ENCODE measurements around the gene KCP.

The KCP gene

GRCh38 chr7:128908750-128909624 lies 1.5 kb downstream of the KCP start:
- FAIRE-seq = no peak

DNA sequence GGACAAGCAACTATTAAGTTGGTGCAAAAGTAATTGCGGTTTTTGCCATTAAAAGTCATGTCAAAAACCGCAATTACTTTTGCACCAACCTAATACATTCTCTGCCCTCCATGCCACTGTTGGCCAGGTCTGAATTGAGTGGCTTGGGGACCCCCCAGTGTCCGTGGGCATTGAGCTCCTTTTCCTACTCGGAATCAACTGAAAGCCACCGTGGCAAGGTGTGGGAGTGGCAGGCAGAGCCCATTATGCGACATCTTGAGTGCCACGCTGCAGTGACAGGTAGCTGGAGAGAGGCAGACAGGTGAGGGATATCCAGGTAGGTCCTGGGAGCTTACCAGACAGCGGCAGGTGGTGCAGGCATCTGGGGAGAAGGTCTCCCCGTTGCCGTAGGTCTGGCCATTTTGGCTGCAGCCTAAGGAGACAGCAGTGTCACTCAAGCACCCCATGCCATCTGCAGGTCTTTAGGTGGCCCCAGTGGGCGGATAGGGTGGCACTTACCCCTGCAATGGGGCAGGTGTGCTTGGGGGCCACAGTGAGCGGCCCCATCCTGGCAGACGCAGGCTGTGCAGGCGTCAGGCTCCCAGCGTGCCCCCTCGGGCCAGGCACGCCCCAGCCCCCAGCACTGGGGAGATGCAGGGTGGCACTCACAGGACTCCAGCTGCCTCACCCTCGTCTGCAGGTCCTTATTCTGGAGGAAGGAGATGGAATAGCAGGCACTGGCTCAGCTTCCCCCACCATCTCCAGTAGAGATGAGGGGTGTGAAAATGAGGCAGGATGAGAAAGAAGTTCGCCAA lies 3.5 kb downstream of the KCP start:
- FAIRE-seq (no peak), DNase-seq (ENCODE audit: insufficient read length, low spot score) (no peak)

More at GRCh38 chr7:128908750-128909624, 1.5 kb downstream of the KCP start:
- no peak for DNase-seq (ENCODE audit: insufficient read length, low spot score)

DNA sequence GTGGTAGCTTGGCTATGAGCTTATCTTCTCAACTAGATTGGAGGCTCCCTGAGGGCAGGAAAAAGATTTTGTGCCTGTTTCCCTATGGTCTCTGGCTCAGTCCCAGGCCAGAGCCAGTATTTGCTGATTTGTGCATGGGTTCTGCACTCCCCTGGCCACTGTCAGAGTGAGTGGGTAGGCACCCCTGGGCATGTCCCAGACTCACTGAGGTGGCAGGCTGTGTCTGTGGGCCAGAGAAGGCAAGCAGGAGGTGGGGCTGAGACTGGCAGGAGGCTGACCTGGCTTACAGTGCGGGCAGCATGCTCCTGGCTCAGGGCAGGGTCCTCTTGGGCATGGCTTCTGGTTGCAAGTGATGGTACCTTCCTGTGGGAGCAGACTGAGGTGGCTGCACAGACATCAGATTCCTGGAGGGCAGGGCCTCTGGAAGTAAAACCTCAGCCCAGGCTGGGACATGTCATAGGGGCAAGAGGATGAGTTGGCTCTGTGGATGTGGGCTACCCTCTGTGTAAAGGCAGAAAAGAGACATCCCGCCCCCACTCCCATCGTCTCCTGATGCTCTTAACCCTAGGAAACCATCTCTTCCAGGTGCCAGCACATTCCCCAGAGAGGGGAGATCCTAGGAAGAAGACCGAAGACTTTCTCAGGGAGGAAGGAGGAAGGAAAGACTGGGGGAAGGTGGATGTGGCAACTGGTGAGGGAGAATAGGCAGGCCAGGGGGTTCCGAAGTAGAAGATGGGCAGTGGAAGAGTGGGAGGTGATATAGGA lies 4.3 kb downstream of the KCP start:
- FAIRE-seq (no peak), DNase-seq (ENCODE audit: insufficient read length, low spot score) (no peak)

DNA sequence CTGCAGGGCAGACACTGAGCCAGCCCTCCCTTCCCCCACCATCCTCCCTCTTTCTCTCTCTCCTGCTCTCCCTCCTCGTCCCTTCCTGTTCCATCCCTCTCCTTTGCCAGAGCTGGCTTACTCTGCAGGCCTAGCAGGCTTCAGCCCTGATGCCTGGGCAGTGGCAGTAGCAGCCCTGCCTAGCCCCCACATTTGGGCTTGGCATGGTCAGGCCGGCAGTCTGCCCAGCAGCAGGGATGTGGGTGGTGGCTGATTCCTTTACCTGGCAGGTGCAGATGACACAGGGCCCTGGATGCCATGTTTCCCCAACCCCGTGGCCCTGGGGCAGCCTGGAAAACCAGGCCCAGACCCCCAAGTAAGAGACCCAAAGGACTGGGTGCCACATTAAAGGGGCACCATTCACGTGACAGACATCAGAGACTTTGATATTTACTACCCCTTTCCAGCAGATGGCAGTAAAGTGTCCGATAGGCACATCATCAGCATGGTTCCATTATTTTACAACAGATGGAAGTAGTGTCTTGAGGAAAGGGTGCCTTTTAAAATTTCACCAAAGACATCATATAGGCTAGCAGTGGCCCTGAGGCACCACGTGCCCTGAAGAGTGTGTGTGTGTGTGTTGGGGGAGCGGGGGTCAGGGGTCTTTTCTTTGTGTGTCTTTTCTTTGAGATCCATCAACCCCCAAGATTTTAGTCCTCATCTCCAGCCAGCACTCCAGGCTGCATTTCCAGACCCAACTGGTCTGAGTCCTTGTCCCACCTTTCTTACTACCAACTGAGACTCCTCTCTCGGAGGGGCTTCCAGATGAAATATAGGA lies 5.9 kb downstream of the KCP start:
- DNase-seq (ENCODE audit: insufficient read length, low spot score) (peak; percentile 71), FAIRE-seq (no peak)

DNA sequence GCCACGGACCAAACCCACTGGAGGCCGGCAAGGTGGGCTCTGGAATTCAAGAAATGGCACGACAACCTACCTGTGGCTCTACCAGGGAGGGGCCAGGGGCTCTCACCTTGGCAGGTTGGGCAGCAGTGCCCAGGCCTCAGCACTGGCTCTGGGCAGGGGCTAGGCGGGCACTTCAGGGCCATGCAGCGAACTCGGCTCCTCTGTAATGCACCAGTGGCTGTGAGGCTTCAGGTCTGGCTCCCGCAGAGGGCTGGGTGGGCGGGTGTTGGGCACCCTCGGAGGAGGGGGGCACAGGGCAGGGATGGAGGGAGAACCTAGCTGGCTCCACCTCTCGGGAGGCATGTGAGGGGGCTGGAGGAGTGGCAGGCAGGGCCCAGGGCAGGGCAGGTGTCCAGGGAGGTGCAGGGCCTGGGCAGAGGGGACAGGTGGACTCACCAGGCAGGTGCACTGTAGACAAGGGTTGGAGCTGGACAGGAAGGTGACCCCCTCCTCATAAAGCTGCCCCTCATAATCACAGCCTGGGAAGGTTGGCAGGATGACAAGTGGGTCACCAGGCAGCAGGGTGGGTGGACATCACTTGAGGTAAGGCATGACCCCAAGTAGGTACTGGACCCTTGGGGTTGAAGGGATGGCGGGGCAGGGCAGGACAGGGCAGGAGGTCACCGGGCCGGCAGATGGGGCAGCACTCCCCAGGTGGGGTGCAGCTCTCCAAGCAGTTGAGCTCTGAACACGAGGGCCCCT lies 6.7 kb downstream of the KCP start:
- FAIRE-seq = no peak
- no peak for DNase-seq (ENCODE audit: insufficient read length, low spot score)

DNA sequence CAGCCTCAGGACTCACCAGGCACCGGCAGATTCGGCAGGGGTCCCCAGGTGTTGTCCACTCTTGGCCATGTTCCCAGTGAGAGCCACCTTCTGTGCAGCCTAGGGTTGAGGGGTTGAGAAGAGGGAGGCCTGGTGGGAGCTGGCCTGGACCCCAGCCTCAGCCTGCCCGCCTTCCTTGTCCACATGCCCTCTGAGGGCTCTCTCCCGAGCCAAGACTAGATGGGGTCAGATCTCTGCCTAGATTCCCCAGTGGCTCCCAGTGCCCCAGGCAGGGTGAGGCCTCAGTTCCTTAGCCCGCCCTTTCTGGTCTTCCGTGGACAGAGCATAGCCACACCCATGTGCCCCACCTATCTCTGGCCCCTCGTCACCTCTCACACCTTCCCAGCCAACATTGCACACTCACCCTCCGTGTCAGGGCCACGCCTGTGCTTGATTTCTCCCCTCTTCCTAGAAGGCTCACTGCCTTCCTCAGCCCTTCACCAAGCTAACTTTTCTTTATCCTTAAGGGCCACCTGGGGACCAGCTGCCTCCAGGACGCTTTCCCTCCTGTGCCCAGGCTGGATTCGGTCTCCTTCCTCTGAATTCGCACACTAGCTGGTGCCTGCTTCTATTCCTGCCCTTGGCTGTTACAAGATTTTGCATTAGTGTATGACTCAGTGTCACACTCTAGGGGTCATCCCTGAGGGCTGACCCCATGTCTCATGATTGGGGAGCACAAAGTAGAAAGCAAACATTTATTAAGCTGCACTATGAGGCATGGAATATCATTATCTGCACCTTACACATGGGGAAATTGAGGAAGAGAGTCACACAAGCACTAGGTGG lies 7.5 kb downstream of the KCP start:
- no peak for FAIRE-seq
- no peak for DNase-seq (ENCODE audit: insufficient read length, low spot score)

DNA sequence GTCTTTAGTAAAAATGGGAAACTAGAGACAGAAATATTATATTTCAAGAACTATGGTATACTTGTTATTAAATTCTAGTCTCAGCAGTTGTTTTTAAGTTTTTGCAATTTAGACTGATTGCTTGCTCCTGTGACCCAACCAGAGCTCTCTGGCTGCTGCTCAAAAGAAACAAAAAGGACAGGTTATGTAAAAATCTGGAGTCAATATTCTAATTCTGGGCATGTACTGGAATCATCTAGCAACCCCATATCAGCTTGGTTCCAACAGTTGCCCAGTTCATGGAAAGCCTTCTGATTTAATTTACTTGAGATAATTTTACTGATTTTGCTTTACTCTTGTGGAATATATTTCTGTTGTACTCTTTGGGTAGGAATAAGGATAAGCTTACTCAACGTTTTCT lies 10.3 kb downstream of the KCP start:
- DNase-seq (ENCODE audit: insufficient read length, low spot score) = no peak
- FAIRE-seq = no peak

GRCh38 chr7:128899392-128899791 lies 11.1 kb downstream of the KCP start:
- DNase-seq (ENCODE audit: insufficient read length, low spot score) (no peak), FAIRE-seq (no peak)

DNA sequence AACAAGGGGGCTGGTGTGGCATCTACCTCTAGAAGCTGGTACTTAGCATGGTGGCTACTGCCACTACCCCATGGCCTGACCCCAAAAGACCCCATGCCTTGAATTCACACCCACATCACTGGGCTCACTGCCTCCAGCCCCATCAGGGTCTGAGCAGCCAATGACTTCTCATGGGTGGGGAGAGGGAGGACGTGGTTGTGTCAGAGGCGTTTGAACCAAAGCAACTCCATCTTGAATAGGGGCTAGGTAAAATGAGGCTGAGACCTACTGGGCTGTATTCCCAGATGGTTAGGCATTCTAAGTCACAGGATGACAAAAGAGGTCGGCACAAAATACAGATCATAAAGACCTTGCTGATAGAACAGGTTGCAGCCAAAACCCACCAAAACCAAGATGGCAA lies 15.2 kb downstream of the KCP start:
- DNase-seq (ENCODE audit: insufficient read length, low spot score) (no peak), FAIRE-seq (no peak)

- DNase-seq (ENCODE audit: insufficient read length, low spot score) (no peak), FAIRE-seq (no peak)
Measured at GRCh38 chr7:128894101-128894440, 16.4 kb downstream of the KCP start.

- FAIRE-seq = no peak
- DNase-seq (ENCODE audit: insufficient read length, low spot score) = no peak
Measured at GRCh38 chr7:128893251-128894100, 17.0 kb downstream of the KCP start.

DNA sequence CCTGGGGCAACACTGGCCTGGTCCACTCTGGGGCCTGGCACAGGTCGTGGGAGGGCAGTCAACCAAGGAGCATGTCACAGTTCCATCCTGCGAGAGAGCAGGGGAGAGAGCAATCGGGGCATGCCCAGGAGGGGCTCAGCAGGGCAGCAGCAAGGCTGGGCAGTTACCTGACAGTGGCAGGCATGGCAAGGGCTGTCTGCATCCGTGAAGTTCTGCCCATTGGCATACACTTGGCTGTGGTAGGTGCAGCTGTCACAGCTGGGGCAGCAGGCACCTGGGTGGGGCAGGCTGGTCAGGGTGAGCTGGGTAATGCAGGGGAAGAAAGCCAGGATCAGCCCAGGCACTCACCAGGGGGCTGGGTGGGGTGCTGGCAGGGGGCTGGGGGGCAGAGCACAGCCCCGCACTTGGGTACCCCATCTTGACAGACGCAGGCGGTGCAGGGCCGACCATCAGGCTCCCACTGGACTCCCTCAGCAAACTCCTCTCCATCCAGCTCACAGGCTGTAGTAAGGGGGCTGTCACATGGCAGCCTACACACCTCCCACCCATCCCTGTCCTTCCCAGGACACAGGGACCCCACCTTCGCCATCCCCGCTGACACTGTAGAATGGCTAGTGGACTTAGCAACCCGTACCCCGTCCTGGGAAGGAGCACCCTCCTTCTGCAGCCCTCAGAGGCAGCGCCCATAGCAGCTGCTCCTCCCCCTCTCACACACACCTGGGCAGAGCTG lies 17.8 kb downstream of the KCP start:
- no peak for FAIRE-seq
- DNase-seq (ENCODE audit: insufficient read length, low spot score) = no peak

DNA sequence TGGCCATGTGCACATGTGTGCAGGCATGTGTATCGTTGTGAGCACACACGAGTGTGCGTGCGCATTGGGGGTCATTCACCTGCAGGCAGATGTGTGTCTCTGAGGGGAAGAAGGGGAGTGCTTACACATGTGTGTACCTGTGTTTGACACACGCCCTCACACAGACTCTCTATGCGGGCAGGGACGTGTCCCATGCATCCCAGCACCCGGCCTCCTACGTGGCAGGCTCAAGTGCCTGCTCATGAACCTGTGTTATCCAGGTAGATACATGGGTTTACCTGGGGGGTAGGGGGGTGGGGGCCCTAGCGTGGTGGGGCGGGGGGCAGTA lies 18.6 kb downstream of the KCP start:
- FAIRE-seq = no peak
- DNase-seq (ENCODE audit: insufficient read length, low spot score) = no peak

- no peak for DNase-seq (ENCODE audit: insufficient read length, low spot score)
- FAIRE-seq = no peak
Measured at GRCh38 chr7:128891110-128891941, 19.2 kb downstream of the KCP start.

- DNase-seq (ENCODE audit: insufficient read length, low spot score) = no peak
- no peak for FAIRE-seq
Measured at GRCh38 chr7:128890306-128891109, 20.0 kb downstream of the KCP start.

- DNase-seq (ENCODE audit: insufficient read length, low spot score) = no peak
- FAIRE-seq = no peak
Measured at GRCh38 chr7:128889121-128889520, 21.4 kb downstream of the KCP start.
